ENCODE data around the gene ERC2.

The ERC2 gene

DNA sequence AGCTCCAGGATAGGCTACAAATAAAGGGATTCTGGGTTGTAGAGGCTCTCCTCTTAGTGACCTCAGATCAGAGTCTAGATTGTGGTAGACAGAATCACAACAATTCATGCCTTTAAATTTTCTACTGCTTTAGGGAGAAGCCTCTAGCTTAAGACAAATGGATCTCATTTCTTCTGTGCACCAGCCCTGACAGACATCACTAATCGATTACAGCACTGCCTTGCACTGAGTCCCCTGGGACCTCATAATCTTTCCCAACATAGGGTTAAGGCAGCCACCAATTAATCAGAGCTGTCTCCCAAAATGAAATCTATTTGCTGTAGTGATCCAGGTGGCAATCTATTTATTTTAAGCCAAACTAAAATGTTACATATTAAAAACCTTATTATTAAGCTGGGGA, 544.6 kb downstream of the ERC2 start:
- no peak for DNase-seq (ENCODE audit: low spot score)

DNA sequence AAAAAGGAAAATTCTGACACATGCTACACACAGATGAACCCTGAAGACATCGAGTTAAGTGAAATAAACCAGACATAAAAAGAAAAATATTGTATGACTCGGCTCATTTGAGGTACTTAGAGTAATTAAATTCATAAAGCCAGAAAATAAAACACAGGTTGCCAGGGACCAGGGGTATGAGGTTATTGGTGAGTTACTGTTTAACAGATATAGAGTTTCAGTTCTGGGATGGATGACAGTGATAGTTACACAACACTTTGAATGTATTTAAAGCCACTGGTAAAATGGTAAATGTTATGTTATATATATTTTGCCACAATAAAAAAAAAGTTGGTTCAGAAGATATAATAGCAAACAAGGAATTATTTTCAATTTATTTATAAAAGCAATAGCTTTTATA, 545.1 kb downstream of the ERC2 start:
- DNase-seq (ENCODE audit: low spot score) = no peak

DNA sequence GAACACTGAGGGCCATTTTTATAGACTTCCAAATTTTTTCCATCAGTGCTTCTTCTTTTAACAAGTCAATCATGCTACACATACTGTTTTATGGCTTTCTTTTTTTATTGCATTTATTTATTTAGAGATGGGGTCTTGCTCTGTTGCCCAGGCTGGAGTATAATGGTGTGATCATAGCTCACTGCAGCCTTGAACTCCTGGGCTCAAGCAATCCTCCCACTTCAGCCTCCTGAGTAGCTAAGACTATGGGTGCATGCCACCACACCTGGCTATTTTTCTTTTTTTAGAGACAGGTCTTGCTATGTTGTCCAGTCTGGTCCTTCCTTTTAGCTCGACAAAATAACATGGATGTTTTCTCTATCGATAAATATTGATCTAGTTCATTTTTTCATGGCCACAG, 555.4 kb downstream of the ERC2 start:
- DNase-seq (ENCODE audit: low spot score) = no peak

GRCh38 chr3:55911266-55911665, 557.0 kb downstream of the ERC2 start:
- no peak for DNase-seq (ENCODE audit: low spot score)

- no peak for DNase-seq (ENCODE audit: low spot score)
Measured at GRCh38 chr3:55910543-55910942, 557.7 kb downstream of the ERC2 start.

DNA sequence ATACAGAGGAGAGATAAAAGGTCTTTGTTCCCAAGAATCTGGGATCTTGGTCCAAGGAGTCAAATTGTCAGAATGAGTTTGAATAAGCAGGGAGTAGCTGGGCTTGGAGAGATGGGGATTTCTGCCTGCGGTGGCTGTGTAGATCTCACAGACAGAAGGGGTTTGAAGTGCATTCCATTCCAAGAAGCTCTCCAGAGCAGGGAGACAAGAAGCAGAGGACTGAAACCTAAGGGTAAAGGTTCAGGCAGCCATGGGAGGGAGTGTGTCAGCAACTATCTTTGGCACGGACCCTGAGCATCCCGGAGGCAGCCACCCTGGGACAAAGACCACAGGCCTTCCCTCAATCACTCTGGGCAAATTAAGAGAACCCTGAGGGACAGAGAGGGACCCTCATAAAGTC, 558.9 kb downstream of the ERC2 start:
- DNase-seq (ENCODE audit: low spot score) = no peak

GRCh38 chr3:55907616-55908015, 560.7 kb downstream of the ERC2 start:
- DNase-seq (ENCODE audit: low spot score) = no peak

GRCh38 chr3:55906896-55907295, 561.4 kb downstream of the ERC2 start:
- no peak for DNase-seq (ENCODE audit: low spot score)

- no peak for DNase-seq (ENCODE audit: low spot score)
Measured at GRCh38 chr3:55904716-55905115, 563.6 kb downstream of the ERC2 start.

- no peak for DNase-seq (ENCODE audit: low spot score)
Measured at GRCh38 chr3:55903680-55904079, 564.6 kb downstream of the ERC2 start.

GRCh38 chr3:55902221-55902900, 565.9 kb downstream of the ERC2 start:
- no peak for DNase-seq (ENCODE audit: low spot score)

GRCh38 chr3:55899887-55900286, 568.4 kb downstream of the ERC2 start:
- no peak for DNase-seq (ENCODE audit: low spot score)

DNA sequence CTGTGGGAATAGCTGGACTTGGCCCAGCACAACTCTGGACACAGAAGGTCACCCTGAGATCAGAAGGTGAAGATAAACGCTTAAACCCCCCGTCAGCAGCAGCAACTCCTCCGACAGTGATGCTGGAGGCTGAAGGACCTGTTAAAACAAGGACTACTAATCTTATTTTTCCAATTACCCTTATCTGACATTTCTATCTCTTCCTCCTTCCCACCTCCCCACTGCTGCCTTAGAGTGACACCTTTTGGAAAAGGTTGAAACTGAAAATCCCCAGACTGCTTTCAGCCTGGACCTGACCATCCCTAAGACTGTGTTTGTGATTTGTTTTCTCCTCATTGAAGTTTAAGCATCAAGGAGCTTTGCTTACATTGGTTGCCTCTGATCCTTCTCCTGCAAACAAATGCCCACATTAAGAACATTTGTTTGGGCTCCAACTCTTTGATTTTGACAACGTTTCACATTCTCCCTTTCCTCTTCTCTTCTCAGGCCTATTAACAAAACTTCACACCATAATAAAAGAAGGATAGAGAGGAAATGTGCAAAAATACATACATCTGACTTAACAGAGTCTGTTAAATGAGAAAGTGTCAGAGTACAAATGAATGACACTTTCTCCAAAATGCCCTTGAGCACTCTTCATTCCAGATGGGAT, 570.6 kb downstream of the ERC2 start:
- no peak for DNase-seq (ENCODE audit: low spot score)

DNA sequence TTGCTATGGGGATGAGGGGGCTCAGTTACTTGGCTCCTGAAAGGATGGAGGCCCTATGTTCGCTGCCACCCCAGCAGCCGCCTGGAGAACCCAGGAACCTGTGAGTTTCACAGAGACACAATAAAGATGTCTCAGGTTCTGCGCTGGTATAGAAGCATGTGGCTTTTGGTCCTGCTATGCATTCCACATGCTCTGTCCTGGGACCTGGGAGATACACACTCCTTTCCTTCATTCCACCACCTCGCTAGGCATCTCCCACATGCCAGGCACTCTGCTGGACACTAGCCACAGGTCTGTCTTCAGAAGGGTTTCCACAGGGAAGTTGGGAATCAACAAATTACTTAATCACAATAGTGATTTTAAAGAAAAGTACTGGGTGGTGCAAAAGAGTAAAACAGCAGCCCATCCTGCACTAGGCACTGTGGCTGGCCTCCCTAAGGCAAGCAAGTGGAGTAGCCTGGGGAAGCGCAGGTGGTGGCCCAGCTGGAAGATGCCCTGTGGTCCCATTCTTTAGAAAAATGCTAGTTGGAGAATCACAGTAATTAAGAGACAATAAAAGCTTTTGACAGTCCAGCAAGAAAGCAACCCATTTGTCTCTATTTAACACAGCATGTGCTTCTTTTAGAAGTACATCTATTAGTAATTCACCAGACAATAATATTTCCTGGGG, 572.2 kb downstream of the ERC2 start:
- no peak for DNase-seq (ENCODE audit: low spot score)

- DNase-seq (ENCODE audit: low spot score) = no peak
Measured at GRCh38 chr3:55894605-55895004, 573.7 kb downstream of the ERC2 start.

DNA sequence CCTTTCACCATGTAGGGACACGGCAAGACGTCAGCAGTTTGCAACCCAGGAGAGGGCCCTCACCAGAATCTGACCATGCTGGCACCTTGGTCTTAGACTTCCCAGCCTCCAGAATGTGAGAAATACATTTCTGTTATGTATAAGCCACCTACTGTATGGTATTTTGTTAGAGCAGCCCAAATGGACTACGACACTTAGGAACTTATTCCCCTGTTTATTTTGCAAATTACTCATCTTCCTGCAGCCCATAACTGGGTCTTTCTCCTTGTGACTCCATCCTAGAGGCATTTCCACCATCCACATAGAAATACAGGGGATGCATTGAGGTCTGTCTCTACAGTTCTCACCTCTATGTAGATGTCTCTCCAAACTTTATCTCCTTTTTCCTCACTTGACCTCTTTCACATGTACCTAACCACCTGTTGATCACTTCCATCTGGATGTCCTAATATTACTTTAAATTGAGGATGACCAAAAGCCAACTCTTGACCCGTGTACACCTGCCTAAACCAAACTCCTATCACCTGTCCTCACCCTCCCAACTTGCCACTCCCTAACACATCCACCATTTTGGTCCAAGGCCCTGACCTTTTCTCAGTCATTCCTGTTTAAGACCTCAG, 575.1 kb downstream of the ERC2 start:
- DNase-seq (ENCODE audit: low spot score) = no peak

DNA sequence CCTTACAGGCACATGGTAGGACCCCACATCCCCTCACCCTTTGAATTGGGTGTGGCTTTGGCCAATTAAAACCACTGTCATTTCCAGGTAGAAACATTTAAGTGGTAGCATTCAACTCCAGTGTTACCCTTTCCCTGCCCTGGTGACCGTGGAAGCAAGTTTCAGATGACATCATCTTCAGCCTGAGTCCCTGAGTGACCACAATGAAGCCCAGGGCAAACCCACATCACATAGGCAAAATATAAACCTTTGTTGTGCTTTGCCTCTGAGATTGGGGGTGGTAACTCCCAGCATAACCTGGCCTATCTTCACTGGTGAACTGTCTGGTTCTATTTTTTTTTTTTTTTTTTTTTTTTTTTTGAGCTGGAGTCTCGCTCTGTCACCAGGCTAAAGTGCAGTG, 577.2 kb downstream of the ERC2 start:
- DNase-seq (ENCODE audit: low spot score) = no peak

DNA sequence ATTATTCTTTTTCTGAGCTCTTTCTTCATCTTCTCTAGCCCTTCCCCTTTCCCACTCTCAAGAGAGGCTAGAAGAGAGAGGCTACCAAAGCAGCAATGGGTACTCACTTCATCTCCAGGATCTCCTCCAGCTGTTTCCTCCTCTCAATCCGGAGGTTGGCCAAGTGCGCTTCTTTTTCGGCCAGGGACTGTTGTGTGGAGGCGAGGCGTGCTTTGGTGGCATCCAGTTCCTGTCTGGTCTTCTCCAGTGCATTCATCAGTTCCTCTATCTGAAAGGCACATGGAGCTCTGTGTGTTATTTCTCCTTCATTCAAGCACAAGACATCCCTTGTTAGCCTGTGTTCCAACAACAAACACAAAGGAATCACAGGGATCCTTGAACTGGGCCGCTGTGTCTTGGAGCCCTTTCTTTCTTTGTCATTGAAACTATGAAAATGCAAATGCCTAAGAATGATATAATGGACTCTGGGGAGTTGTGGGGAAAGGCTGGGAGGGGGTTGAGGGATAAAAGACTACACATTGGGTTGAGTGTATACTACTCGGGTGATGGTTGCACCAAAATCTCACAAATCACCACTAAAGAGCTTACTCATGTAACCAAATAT, 579.9 kb downstream of the ERC2 start:
- DNase-seq (ENCODE audit: low spot score) = no peak

GRCh38 chr3:55885721-55886120, 582.5 kb downstream of the ERC2 start:
- DNase-seq (ENCODE audit: low spot score) = no peak

GRCh38 chr3:55884491-55885285, 583.6 kb downstream of the ERC2 start:
- DNase-seq (ENCODE audit: low spot score) = no peak

DNA sequence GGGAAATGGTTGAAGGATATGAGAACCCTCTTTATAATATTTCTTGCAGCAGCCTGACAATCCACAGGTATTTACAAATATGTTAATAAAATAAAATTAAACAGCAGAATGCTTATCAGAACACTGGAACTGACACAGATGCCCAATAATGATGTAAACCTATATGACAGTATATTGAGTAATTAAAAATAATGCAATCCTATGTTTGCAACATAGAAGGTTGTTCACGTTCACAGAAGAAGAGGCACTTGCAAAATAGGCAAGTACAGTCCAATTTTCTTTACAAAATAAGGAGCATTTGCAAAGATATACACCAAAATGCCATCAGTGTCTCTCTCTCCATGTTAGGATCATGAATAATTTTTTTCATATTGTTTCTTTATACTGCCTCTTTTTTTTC, 584.2 kb downstream of the ERC2 start:
- no peak for DNase-seq (ENCODE audit: low spot score)

DNA sequence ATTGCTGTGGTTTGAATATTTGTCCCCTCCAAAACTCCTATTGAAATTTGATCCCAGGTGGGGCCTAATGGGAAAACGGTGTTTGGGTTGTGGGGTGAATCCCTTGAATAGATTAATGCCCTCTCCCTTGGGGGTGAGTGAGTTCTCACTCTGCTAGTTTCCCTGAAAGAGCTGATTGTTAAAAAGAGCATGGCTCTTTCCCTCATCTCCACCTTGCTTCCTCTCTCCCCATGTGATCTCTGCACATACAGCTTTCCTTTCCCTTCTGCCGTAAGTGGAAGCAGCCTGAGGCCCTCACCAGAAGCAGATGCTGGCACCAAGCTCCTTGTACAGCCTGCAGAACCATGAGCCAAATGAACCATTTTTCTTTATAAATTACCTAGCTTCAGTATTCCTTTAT, 586.3 kb downstream of the ERC2 start:
- DNase-seq (ENCODE audit: low spot score) = no peak
